OCI-LY1 (cell line): ENCODE measurements around the gene TEAD4.

ENCODE experiments used
- H2AFZ ChIP-seq: fragments of 200-600 bp; sonication (generic), shearing (Covaris generic); 2 replicates; pipeline ENCODE4 v1.6.0; 2014; ENCODE audit warnings: antibody characterized with exemption, mild to moderate bottlenecking, low read length
- H3F3A ChIP-seq: fragments of 200-600 bp; sonication (generic), shearing (Covaris generic); 2 replicates; pipeline ENCODE4 v1.6.0; 2014; ENCODE audit warnings: mild to moderate bottlenecking, antibody characterized with exemption, low read length, moderate library complexity; ENCODE audit not compliant: insufficient read depth
- H3K27ac ChIP-seq: fragments of 200-600 bp; sonication (generic); 2 replicates; pipeline ENCODE4 v1.5.1; 2014; ENCODE audit warnings: low read length, mixed run types, mild to moderate bottlenecking, low read depth; ENCODE audit not compliant: poor library complexity, severe bottlenecking
- H3K27me3 ChIP-seq: fragments of 200-600 bp; sonication (generic); 2 replicates; pipeline ENCODE4 v1.6.0; 2014; ENCODE audit warnings: antibody characterized with exemption, mild to moderate bottlenecking, low read length, moderate library complexity; ENCODE audit not compliant: insufficient read depth
- H3K36me3 ChIP-seq: fragments of 200-600 bp; sonication (generic); 2 replicates; pipeline ENCODE4 v1.6.1; 2014; ENCODE audit warnings: mild to moderate bottlenecking, antibody characterized with exemption, low read length, moderate library complexity, mixed read lengths; ENCODE audit not compliant: insufficient read depth
- H3K4me1 ChIP-seq: fragments of 200-600 bp; sonication (generic); 2 replicates; pipeline ENCODE4 v1.5.1; 2014; ENCODE audit warnings: mild to moderate bottlenecking, low read length, moderate library complexity; ENCODE audit not compliant: insufficient read depth, severe bottlenecking
- H3K4me2 ChIP-seq: fragments of 200-600 bp; sonication (generic), shearing (Covaris generic); 2 replicates; pipeline ENCODE4 v1.6.1; 2014; ENCODE audit warnings: low read length
- H3K4me3 ChIP-seq: fragments of 200-600 bp; sonication (generic); 2 replicates; pipeline ENCODE4 v1.5.1; 2014; ENCODE audit warnings: low read length, low read depth, mild to moderate bottlenecking, mixed read lengths; ENCODE audit not compliant: poor library complexity, severe bottlenecking
- H3K79me2 ChIP-seq: fragments of 200-600 bp; shearing (Covaris generic); 2 replicates; pipeline ENCODE4 v1.6.1; 2016; ENCODE audit warnings: mixed run types, low read length, mixed read lengths; ENCODE audit not compliant: insufficient read depth
- H3K9ac ChIP-seq: fragments of 200-600 bp; sonication (generic), shearing (Covaris generic); 2 replicates; pipeline ENCODE4 v1.6.1; 2014; ENCODE audit warnings: mild to moderate bottlenecking, low read length, mixed read lengths
- H3K9me2 ChIP-seq: fragments of 200-600 bp; sonication (generic), shearing (Covaris generic); 2 replicates; pipeline ENCODE4 v1.6.1; 2014; ENCODE audit warnings: low read depth, mild to moderate bottlenecking, low read length, mixed read lengths
- H3K9me3 ChIP-seq: fragments of 200-600 bp; shearing (Covaris generic); 2 replicates; pipeline ENCODE4 v1.6.1; 2014; ENCODE audit warnings: low read length, mixed read lengths
- H4K20me1 ChIP-seq: fragments of 200-600 bp; sonication (generic), shearing (Covaris generic); 2 replicates; pipeline ENCODE4 v1.6.0; 2016; ENCODE audit warnings: mild to moderate bottlenecking, low read length; ENCODE audit not compliant: insufficient read depth
- CTCF ChIP-seq: fragments of 200-600 bp; sonication (generic), shearing (Covaris generic); IDR thresholded peaks from 2 replicates; pipeline ENCODE4 v1.5.1; 2017; ENCODE audit warnings: mild to moderate bottlenecking, antibody characterized with exemption, low read length, moderate library complexity, mixed read lengths
- EZH2 ChIP-seq: fragments of 200-600 bp; sonication (generic), shearing (Covaris generic); IDR thresholded peaks from 2 replicates; pipeline ENCODE4 v1.8.0; 2017; ENCODE audit warnings: borderline replicate concordance, mixed run types, mild to moderate bottlenecking, antibody characterized with exemption, low read length, moderate library complexity, mixed read lengths

Gene TEAD4

GRCh38 chr12:3044141-3044630, 85.0 kb downstream of the TEAD4 start:
- no peak overlapping the region for H3K4me3 ChIP-seq
- no peak overlapping the region for H3K27ac ChIP-seq
- peaks cover 27% of the 10 kb centered on the region for H3K4me1 ChIP-seq
- no peaks in the 10 kb centered on the region for H3K27me3 ChIP-seq
- no peaks in the 10 kb centered on the region for H3K79me2 ChIP-seq
- TF ChIP-seq EZH2 (no peak), CTCF (no peak)
- H4K20me1 ChIP-seq = no peaks in the 10 kb centered on the region
- no peaks in the 10 kb centered on the region for H3K9me3 ChIP-seq
- H2AFZ ChIP-seq = no peak overlapping the region
- H3F3A ChIP-seq = no peaks in the 10 kb centered on the region
- H3K9me2 ChIP-seq = no peaks in the 10 kb centered on the region
- no peak overlapping the region for H3K4me2 ChIP-seq
- H3K36me3 ChIP-seq = no peaks in the 10 kb centered on the region
- H3K9ac ChIP-seq = no peak overlapping the region

- Histone ChIP-seq H2AFZ (no peak overlapping the region), H3K4me1 (peaks cover 32% of the 10 kb centered on the region), H3K27ac (no peak overlapping the region), H3F3A (no peaks in the 10 kb centered on the region), H3K9me2 (no peaks in the 10 kb centered on the region), H3K36me3 (no peaks in the 10 kb centered on the region), H3K79me2 (no peaks in the 10 kb centered on the region), H3K4me3 (no peak overlapping the region), H3K27me3 (no peaks in the 10 kb centered on the region; the same call in 1 of the 2 replicates), H3K9me3 (no peaks in the 10 kb centered on the region), H3K4me2 (no peak overlapping the region), H4K20me1 (no peaks in the 10 kb centered on the region), H3K9ac (no peak overlapping the region)
- TF ChIP-seq EZH2 (no peak), CTCF (no peak)
Observed at GRCh38 chr12:3045494-3045893, 86.3 kb downstream of the TEAD4 start.

GRCh38 chr12:3045989-3046388, 86.8 kb downstream of the TEAD4 start:
- Histone ChIP-seq H3K9ac (no peak overlapping the region), H3K9me2 (no peaks in the 10 kb centered on the region), H3K36me3 (no peaks in the 10 kb centered on the region), H3F3A (no peaks in the 10 kb centered on the region), H3K27me3 (no peaks in the 10 kb centered on the region; the same call in 1 of the 2 replicates), H3K79me2 (no peaks in the 10 kb centered on the region), H3K27ac (no peak overlapping the region), H3K4me3 (no peak overlapping the region), H2AFZ (no peak overlapping the region), H3K9me3 (no peaks in the 10 kb centered on the region), H3K4me2 (no peak overlapping the region), H3K4me1 (peaks cover 32% of the 10 kb centered on the region), H4K20me1 (no peaks in the 10 kb centered on the region)
- TF ChIP-seq EZH2 (no peak), CTCF (no peak)
